ENCODE data around the gene PPP1R14D.

GRCh38 chr15:40773496-40773895 lies 55.0 kb downstream of the PPP1R14D start:
- TF ChIP-seq EZH2 (IDR thresholded peaks at IDR 0.05) (no peak), POLR2AphosphoS5 (IDR thresholded peaks at IDR 0.05; ENCODE audit: borderline replicate concordance, low read depth, low read length) (no peak)

Data from SK-N-MC (cell line).